Stimulated activated naive CD8-positive, alpha-beta T cell treated with anti-CD3 and anti-CD28 coated beads, Interleukin-15, Interleukin-2, amounts not matched to agents 100 U/mL and 50 U/mL, for 24 hours (primary cell): Measurements from ENCODE around the gene PEMT.

ENCODE experiments used
- ATAC-seq: fragments of 150-1000 bp; cut with Tn5 transposase; one replicate; pipeline ENCODE4 v1.10.0; 2021
- DNase-seq: peaks from one replicate; pipeline ENCODE4 v3.0.0; 2021

The PEMT gene

DNA sequence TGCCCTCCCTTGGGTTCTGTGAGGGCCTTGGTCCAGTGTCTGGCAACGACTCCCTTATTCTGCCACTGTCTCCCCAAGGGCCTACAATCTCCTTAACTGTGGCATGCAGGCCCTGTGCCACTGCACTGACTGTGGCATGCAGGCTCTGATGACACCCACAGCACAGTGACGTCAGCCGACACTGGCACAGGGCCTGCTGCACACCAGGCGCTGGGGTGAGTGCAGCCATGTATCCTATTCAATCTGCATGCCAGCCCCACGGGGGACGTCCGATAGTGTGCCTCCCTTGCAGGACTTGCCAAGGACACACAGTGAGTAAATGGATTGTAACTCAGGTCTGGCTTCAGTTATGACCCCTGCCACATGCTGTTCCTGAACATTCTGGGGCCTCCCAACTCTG, 55.6 kb downstream of the PEMT start:
- ATAC-seq (no peak), DNase-seq (no peak)

DNA sequence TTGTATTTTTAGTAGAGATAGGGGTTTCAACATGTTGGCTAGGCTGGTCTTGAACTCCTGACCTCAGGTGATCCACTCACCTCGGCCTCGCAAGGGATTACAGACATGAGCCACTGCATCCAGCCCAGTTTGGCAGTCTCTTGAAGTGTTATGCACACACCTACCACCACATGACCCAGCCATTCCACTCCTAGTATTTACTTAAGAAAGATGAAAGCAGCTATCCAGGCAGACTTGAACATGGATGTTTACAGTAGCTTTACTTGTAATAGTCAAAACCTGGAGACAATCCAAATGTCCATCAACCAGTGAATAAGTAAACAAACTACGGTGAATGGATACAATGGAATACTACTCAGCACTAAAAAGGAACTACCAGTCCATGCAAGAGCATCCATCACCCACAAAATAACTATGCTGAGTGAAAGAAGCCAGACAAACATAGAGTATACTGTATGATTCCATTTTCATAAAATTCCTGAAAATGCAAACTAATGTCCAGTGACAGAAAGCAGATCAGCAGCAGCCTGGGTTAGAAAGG, 57.5 kb downstream of the PEMT start:
- ATAC-seq, result no peak

DNA sequence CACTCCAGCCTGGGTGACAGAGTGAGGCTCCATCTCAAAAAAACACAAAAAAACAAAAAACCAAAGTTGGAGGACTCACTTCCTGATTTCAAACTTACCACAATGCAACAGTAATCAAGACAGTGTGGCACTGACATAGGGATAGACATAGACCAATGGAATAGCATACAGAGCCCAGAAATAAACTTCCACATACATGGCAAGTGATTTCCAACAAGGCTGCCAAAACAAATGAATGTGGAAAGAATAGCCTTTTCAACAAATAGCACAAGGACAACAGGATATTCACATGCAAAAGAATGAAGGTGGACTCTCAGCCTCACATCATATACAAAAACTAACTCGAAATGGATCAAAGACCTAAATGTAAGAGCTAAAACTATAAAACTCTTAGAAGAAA, 58.5 kb downstream of the PEMT start:
- ATAC-seq, result no peak
- no peak for DNase-seq

More for the DNA sequence above, 57.5 kb downstream of the PEMT start:
- no peak for DNase-seq

GRCh38 chr17:17531156-17531555, 60.4 kb downstream of the PEMT start:
- no peak for ATAC-seq
- DNase-seq, result no peak

DNA sequence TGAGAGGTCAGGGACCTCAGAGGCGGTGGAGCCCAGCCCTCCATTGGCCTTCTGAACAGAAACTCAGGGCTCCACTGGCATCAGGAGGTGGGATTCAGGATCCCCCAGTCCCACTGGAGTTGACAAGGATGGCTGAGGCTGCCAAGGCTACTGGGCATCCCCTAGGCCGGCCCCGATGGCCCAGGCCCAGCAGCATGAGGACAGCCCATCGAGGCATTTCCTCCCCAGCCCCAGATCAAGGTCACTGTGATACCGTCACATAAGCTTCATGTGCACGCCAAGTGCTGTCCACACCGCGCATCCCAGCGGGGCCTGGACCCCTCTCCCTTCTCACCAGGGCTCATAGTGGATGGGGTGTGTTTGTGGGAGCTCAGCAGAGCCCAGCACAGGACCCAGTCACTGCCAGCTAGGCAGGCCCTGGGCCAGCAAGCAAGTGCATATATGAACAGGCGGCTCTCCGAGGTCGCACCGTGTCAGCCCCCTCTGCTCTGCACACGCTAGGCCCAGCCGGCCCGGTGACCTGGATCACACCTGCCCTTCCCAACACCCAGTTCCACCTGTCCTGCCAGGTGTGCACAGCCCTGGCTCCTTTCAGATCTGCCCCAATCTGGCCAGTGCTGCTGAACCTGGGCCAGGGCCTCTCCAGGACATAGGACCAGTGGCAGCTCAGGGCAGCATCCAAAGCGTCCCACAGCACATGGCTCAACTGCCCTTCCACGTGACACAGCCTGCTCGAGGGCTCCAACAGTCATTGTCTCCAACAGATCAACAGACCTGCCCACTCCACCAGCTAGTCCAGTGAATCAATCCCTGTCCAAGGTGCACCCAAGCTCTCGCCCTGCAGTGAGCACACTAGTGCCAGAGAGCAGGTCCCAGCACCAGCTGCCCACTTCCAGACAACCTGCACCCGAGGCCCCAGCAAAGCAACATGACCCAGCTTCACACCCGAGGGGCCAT, 62.5 kb downstream of the PEMT start:
- ATAC-seq (no peak), DNase-seq (no peak)

GRCh38 chr17:17527956-17528500, 63.5 kb downstream of the PEMT start:
- ATAC-seq (no peak), DNase-seq (no peak)

- no peak for ATAC-seq
- DNase-seq, result no peak
These were observed 64.0 kb downstream of the PEMT start for GRCh38 chr17:17527534-17527933.

GRCh38 chr17:17526369-17526768, 65.1 kb downstream of the PEMT start:
- ATAC-seq (no peak), DNase-seq (no peak)

GRCh38 chr17:17525956-17526355, 65.6 kb downstream of the PEMT start:
- ATAC-seq (no peak), DNase-seq (no peak)

DNA sequence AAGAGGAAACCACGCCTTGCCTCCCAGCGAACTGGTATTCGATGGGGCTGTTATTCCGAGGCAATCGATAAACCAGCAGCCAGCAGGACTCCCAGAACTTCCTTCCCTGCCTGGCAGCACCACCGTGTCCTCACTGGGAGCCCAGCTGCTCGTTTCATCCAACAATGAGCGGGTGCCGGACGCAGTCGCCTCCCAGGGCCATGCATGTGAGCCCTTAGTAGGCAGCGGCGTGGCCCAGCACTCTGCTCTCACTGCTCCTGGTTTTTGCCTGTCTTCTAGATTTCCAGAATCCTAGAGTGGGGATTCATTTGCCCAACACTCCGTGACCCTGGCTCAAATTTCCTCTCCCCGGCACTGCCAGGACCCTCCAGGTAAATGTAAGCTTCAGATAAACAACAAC, 66.2 kb downstream of the PEMT start:
- ATAC-seq, result no peak
- DNase-seq, result no peak

DNA sequence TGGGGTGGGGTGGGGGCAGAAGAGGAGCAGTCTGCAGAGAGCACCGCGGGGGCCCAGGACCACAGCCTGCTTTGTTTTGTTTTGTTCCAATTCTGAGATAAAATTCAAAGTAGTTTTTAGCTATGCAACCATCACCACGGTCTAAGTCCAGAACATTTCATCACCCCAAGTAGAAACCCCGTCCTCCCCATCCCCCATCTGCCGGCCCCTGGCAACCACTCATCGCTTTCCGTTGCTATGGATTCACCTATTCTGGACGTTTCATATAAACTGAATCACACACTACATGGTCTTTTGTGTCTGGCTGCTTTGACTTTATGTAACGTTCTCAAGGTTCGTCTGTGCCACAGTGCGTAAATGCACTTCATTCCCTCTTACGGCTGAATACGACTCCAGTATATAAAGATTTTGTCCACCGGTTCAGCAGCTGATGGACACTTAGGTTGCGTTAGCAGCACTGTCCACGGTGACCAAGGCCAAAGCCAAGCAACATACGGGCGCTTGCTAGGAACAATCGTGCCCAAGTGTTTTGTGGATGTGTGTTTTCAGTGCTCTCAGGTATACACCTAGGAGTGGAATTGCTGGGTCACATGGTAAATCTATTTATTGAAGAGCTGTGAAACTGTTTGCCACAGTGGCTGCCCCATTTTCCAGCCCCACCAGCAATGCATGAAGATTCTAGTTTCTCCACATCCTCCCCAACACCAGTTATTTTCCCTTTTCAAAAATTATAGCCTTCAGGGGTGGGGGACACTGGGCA, 67.6 kb downstream of the PEMT start:
- ATAC-seq, result no peak
- DNase-seq, result no peak

DNA sequence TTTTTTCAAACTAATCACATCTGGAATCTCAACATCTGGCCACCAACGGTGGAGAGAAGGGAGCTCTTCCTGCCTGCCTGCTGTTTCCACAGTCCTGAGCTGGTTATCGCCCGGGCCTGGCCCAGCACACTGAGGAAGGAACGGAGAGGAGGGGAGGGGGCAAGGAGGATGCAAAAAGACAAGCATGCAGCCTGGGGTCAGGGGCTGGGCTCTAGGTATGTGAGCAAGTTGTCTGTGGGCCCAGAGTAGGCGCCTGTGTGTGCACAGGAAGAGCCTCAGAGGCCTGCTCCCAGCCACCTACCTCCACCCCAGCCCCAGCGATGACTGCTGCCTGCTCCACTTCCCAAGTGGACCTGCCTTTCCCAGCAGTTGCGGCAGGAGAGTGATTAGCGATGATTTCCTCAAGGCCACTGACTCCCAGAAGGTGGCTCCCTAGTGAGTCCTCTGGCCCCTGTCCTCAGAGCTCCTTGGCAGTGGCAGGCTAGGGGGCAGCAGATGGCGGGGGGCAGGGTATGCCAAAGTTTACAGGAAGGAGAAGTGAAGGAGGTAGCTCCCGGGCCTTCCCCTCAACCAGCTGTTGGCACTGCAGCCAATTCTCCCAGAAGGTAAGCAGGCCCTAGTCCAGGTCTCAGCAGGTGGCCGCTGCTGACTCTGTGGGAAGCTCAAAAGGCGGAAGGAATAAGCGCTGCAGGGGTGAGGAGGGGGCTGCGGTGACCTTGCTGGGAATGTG, 68.3 kb downstream of the PEMT start:
- no peak for ATAC-seq
- no peak for DNase-seq

- DNase-seq (no peak), ATAC-seq (no peak)
These were observed 70.8 kb downstream of the PEMT start for GRCh38 chr17:17520599-17521232.

DNA sequence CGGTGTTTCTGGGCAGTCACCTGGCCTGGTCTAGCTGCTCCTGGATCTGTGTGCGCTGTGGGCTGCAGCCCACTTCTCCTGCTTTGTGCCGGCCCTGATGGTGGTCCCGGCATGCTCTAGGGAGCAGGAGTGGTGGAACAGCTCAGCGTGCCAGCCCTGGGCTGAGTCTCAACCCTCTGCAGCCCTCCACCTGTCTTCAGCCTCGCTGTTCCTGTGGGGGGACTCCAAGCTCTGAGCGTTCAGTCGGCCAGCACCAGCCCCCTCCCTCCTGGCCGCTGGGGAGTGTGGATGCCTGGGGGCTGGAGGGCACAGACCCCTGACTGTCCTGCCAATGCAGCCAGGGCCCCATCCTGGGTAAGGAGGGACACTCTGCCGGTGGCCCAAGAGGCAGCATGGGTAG, 71.6 kb downstream of the PEMT start:
- ATAC-seq, result no peak
- no peak for DNase-seq

DNA sequence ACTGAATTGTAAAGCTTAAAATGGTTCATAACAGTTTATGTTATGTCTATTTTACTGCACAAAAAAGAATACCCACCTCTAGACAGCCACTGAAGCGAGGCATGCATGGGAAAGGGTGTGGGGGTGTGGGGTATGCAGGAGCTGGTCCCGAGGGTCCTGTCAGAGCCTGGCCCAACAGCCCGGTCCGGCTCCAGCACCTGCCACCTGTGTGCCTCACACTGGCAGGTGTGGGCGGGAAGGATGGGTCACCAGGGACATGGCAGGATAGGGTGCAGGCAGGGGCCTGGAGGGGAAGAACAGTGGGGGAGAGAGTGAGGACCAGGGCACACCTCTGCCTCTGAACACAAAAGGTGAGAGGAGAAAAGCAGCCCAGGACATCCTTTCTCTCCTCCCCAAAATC, 72.6 kb downstream of the PEMT start:
- no peak for DNase-seq
- no peak for ATAC-seq

- ATAC-seq (no peak), DNase-seq (no peak)
These were observed 73.5 kb downstream of the PEMT start for GRCh38 chr17:17518014-17518413.

DNA sequence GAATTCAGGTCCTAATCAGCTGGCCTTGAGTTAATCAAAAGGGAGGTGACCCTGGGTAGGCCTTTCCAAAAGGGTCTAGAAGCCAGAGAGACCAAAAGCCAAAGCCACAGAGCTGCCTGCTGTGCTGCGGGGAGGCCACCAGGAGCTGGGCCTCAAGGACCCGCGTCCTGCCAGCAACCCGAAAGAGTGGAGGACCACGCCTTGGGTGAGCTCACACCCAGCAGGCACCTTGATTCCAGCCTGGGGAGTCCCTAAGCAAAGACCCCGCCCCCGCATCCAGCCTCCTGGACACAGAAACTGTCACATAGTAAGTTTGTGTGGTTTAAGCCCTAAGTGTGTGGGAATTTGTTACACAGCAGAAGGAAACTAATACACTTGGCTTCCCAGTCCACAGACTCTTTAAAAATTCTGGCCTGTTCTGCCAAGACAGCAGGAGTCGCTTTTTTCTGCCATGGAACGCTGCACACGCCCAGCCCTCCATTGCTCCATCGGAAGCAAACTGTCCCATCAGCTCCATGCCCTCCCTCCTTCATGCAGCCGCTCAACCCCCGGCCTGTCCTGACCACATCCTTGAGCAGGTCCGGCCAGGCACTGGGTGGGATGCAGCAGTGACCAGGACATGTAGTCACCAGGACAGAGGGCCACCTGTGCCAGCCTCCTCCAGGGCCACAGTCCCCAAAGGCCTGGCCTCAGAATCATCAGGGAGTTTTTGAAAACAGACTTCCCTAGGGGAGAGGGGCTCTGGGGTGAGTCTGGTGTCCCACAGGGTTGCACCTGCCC, 74.4 kb downstream of the PEMT start:
- no peak for DNase-seq

GRCh38 chr17:17515934-17516930, 75.3 kb downstream of the PEMT start:
- DNase-seq (no peak), ATAC-seq (no peak)

More for the DNA sequence above, 74.4 kb downstream of the PEMT start:
- no peak for ATAC-seq
